Ascending aorta (tissue), 2 donors: ENCODE data around the gene SGIP1. TPM values are rescaled to one million over a fixed set of nuclear protein-coding genes. Genes with fewer than 3 reads are reported as not detected.
"Not testable (repeated sequence)": the region's sequence is repeated elsewhere in the genome, so short reads cannot be mapped to it uniquely, and the experiment has no call there.

ENCODE experiments used
- DNase-seq, 2 donors: peaks; one replicate each; pipeline ENCODE4 v3.0.0-alpha.2; 2019; ENCODE audit warnings: low spot score in 2 of 2
- H3K27ac ChIP-seq, 2 donors: fragments of 200-600 bp; sonication (generic); one replicate each; pipeline ENCODE4 v1.5.1; 2016 to 2017; ENCODE audit warnings: mild to moderate bottlenecking in 1 of 2
- H3K27me3 ChIP-seq: fragments of 200-600 bp; sonication (generic); one replicate; pipeline ENCODE4 v1.5.1; 2017
- H3K36me3 ChIP-seq, 2 donors: fragments of 200-600 bp; sonication (generic); one replicate each; pipeline ENCODE4 v1.5.1; 2016
- H3K4me1 ChIP-seq, 2 donors: fragments of 200-600 bp; sonication (generic); one replicate each; pipeline ENCODE4 v1.5.1; 2016 to 2017; ENCODE audit warnings: mild to moderate bottlenecking in 1 of 2
- H3K4me3 ChIP-seq, 2 donors: fragments of 200-600 bp; sonication (generic); one replicate each; pipeline ENCODE4 v1.5.1; 2016 to 2017; ENCODE audit warnings: mild to moderate bottlenecking in 1 of 2
- H3K9me3 ChIP-seq, 2 donors: fragments of 200-600 bp; sonication (generic); one replicate each; pipeline ENCODE4 v1.5.1; 2016
- CTCF ChIP-seq, 3 experiments: fragments of 200-600 bp in 2 of 3; fragments of 450-650 bp in 1 of 3; sonication (generic) in 2 of 3; IDR thresholded peaks; one replicate each; pipeline ENCODE4 v1.5.1; 2016 to 2019; ENCODE audit warnings: antibody characterized with exemption in 3 of 3, mild to moderate bottlenecking in 1 of 3, moderate library complexity in 1 of 3
- intact Hi-C: fragments of 100-400 bp; cut with DNase I; formaldehyde crosslinking; loops from one replicate; pipeline ENCODE4 v1.15.1; 2023
- total RNA-seq: library from RNA; depleted of rRNA; stranded (reverse); fragments of >200 nt; gene quantifications from one replicate; pipeline ENCODE4 v1.1.0, GENCODE V29; 2016

Gene SGIP1
- total RNA-seq, 1 donor from 2014 or later = 1.6 TPM

DNA sequence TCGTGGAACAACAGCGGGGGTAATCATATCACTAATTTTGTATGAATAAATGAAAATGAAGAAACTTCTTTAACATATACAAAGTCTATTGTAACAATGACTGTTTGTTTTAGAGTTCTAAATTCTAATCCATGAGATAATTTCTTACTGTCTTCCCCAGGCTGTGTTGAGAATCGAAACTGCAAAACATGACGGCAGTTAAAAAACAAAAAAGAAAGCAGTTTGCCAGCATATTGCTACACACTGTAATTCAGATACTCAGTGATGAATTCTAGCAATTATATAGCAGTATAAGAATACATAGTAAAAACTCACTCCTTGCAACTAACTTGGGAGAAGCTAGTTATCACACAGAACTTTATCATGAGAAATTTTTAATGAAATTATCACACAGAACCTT is 245.0 kb downstream of the SGIP1 start:
- Histone ChIP-seq H3K27me3 (no peaks in the 10 kb centered on the region), H3K9me3 (no peaks in the 10 kb centered on the region), H3K4me1 (no peaks in the 10 kb centered on the region), H3K27ac (no peak overlapping the region), H3K4me3 (no peak overlapping the region), H3K36me3 (no peaks in the 10 kb centered on the region)
- no peak for DNase-seq
- intact Hi-C loops = no loop called here
- no peak for TF ChIP-seq CTCF (IDR thresholded peaks at IDR 0.05)

DNA sequence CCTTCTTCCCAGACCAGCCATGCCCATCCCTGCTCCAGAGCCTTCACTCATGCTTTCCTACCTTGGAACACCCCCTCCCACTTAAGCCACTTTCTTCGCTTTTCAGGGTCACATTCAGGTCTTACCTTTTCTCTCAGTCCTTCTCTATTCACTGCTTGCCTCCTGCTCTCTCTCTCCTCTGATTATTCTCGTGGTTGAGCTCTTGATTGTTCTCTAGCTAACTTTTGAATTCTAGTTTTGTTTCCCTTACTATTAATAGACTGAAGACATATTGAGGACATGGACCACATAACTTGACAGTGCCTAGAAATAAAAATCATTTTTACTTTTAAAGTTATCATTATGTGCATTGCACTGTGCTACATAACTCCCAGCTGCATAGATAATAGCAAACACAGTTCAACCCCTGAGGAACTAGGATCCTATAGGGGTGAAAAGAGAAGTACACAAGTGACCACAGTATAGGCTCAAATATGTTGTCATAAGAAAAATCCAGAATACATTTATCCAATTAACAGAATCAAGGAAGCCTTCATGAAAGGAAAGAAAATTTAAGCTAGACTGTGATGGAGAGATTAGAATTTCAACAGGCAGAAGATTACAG is 245.6 kb downstream of the SGIP1 start:
- no peak overlapping the region for H3K4me3 ChIP-seq
- H3K36me3 ChIP-seq = no peaks in the 10 kb centered on the region
- TF ChIP-seq CTCF (IDR thresholded peaks at IDR 0.05) = no peak
- H3K27me3 ChIP-seq = no peaks in the 10 kb centered on the region
- H3K9me3 ChIP-seq = no peaks in the 10 kb centered on the region
- intact Hi-C loops = no loop called here
- H3K4me1 ChIP-seq = no peaks in the 10 kb centered on the region
- DNase-seq = no peak
- H3K27ac ChIP-seq = no peak overlapping the region

GRCh38 chr1:66785800-66786199 is 251.8 kb downstream of the SGIP1 start:
- DNase-seq, H3K36me3 ChIP-seq, intact Hi-C loops, H3K9me3 ChIP-seq, H3K4me1 ChIP-seq, H3K27me3 ChIP-seq, H3K4me3 ChIP-seq, H3K27ac ChIP-seq: not testable (repeated sequence)

DNA sequence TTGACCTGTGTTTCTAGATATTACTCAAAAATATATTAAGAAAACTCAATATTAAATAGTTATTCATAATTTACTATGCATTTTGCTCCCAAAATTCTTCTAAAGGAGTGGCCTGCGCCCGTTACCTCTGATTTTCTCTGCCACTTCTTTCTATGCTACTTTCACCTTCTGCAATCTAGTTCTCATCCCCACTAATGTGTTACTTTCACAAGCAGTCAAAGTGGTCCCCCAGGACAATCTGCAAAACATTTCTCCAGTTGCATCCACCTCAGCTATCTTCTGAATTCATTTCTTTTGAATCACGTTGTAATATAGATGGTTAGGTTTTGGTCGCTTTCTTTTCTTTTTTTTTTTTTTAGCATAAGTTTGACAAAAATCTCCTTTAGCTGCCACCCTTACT is 253.7 kb downstream of the SGIP1 start:
- Histone ChIP-seq H3K27ac (no peak overlapping the region), H3K4me3 (no peak overlapping the region), H3K27me3 (no peaks in the 10 kb centered on the region), H3K9me3 (no peaks in the 10 kb centered on the region), H3K36me3 (no peaks in the 10 kb centered on the region), H3K4me1 (no peaks in the 10 kb centered on the region)
- intact Hi-C loops = no loop called here
- DNase-seq = no peak
- no peak for TF ChIP-seq CTCF (IDR thresholded peaks at IDR 0.05)

DNA sequence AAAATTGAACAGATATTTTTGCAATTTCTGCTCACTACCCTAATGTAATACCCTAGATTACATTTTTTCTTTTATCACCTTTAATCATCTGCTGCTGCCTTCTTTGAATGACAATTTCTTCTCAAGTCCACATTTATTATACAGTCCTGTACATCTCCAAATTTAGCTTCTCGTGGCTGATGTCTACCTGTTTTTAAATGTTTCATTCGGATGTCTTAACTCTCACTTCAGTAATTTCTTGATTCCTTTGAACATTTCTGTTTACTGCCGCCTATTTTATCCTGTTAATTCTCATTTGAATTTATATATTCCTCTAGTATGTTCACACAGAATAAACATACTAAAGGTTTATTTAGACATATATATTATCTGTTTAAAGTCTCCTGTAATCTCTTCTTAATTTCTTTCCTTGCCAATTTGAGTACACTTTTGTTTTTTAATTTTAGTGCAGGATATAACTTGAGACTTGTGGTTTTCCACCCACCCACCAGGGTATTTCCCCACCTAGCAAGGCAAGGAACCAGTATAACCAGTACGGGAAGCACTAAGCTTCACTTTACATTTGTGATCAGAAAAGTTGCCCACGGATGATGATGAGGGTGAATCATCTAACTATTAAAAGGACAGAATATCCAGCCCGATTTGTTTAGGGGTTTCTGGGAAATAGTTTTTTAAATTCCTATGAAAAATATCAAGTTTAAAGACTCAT is 254.4 kb downstream of the SGIP1 start:
- Histone ChIP-seq H3K27me3 (no peaks in the 10 kb centered on the region), H3K4me3 (no peak overlapping the region), H3K4me1 (no peaks in the 10 kb centered on the region), H3K36me3 (no peaks in the 10 kb centered on the region), H3K9me3 (no peaks in the 10 kb centered on the region), H3K27ac (no peak overlapping the region)
- no peak for DNase-seq
- intact Hi-C loops = no loop called here
- no peak for TF ChIP-seq CTCF (IDR thresholded peaks at IDR 0.05)

GRCh38 chr1:66791621-66792610 is 258.0 kb downstream of the SGIP1 start:
- no peaks in the 10 kb centered on the region for H3K9me3 ChIP-seq
- no peak overlapping the region for H3K27ac ChIP-seq
- no peak for DNase-seq
- no peak for TF ChIP-seq CTCF (IDR thresholded peaks at IDR 0.05)
- no peaks in the 10 kb centered on the region for H3K4me1 ChIP-seq
- H3K36me3 ChIP-seq = no peaks in the 10 kb centered on the region
- intact Hi-C loops = no loop called here
- no peaks in the 10 kb centered on the region for H3K27me3 ChIP-seq
- no peak overlapping the region for H3K4me3 ChIP-seq

DNA sequence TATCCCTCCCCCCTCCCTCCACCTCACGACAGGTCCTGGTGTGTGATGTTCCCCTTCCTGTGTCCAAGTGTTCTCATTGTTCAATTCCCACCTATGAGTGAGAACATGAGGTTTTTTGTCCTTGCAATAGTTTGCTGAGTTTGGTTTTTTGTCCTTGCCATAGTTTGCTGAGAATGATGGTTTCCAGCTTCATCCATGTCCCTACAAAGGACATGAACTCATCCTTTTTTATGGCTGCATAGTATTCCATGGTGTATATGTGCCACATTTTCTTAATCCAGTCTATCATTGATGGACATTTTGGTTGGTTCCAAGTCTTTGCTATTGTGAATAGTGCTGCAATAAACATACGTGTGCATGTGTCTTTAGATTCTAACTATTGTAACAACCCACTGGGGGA is 261.9 kb downstream of the SGIP1 start:
- H3K9me3 ChIP-seq, intact Hi-C loops, H3K36me3 ChIP-seq, DNase-seq, H3K4me3 ChIP-seq, H3K4me1 ChIP-seq, H3K27me3 ChIP-seq, H3K27ac ChIP-seq: not testable (repeated sequence)
